ENCODE data around the gene APOA1.

- TF ChIP-seq CTCF (IDR thresholded peaks at IDR 0.05) = no peak
- no peak for TF ChIP-seq POLR2AphosphoS5 (IDR thresholded peaks at IDR 0.05)
Observed at GRCh38 chr11:116849060-116849459, 11.6 kb upstream of the APOA1 start.

All from gastroesophageal sphincter (tissue), 3 donors.